Embryonic facial prominence (tissue), 1 donor: ENCODE measurements around the gene TFCP2.

Experiments used
- DNase-seq: peaks from one replicate; pipeline ENCODE4 v3.0.0-alpha.2; 2016; ENCODE audit errors: extremely low spot score

The TFCP2 gene

GRCh38 chr12:51156245-51156765 is 16.6 kb downstream of the TFCP2 start:
- DNase-seq, result no peak

DNA sequence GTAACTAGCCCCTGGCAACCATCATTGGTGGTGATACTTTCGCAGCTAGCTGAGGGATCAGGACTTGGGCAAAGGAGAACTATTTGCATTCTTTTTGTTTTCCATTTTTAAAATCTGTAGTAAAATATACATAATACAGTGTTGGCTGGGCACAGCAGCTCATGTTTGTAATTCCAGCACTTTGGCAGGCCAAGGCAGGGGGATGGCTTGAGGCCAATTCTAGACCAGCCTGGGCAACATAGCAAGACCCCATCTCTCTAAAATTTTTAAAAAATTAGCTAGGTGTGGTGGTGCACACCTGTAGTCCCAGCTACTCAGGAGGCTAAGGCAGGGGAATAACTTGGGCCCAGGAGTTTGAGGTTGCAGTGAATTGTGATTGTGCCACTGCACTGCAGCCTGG is 20.0 kb downstream of the TFCP2 start:
- DNase-seq, result no peak

DNA sequence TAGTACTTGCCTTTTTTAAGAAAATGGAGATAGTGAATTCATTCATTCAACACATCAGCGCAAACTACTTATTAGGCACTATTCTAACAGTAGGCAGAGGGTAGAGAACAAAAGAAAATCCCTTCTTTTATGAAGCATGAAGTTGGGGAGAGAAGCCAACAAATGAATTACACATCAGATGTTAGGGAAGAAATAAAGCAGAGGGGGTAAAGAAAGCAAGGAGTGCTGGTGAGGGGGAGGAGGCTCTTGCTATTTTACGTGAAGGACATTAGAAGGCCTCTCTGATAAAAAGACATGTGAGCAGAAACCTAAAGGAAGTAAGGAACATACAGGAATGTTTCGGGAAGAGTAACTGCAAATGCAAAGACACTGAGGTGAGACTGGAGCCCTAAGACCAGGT is 22.2 kb downstream of the TFCP2 start:
- no peak for DNase-seq

DNA sequence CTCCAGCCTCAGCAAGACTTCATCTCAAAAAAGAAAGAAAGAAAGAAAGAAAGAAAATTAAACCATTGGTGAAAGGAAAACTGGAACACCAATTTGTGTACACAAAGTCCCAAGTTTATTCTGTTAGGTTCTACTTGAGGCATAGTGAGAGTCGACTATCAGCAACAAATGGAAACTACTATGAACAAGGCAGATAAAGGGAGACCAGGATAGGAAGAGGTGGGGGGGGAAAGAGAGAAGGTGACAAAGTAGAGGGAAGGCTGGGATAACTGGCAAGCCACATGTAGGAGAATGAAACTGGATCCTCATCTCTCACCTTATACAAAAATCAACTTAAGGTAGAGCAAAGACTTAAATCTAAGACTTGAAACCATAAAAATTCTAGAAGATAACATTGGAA is 25.6 kb downstream of the TFCP2 start:
- DNase-seq, result no peak

GRCh38 chr12:51139292-51139844 is 33.6 kb downstream of the TFCP2 start:
- no peak for DNase-seq

DNA sequence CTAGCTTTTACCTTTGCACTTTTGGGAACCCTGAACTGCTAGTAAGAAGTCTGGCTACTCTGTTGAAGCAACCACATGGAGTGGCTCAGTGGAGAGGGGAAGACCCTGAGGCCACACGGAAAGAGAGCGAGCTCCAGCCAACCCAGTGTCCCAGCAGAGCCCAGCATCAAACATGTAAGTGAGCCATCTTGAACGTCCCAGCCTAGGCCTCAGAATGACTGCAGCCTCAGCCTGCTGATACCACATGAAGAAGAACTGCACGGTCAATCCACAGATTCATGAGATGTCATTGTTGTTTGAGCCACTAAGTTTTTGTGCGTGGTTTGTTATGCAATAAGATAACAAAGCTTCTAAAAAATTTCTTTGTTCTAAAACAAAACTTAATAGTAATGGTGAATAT is 40.2 kb downstream of the TFCP2 start:
- no peak for DNase-seq

- DNase-seq, result no peak
Measured at GRCh38 chr12:51131745-51132521, 41.0 kb downstream of the TFCP2 start.

DNA sequence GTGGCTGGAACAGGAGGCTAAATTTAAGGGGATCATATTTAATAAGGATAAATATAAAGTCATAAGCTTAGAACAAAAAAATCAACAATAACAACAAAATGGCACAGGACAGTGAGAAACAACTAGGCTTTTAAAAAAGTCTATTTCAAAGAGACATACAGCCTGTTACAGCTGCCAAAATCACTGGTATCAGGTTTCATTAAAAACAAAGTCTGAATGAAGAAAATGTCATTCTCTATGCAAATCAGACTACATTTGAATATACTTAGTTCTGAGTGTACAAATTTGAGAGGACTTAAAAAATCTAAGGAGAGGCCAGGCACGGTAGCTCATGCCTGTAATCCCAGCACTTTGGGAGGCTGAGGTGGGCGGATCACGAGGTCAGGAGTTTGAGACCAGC is 44.0 kb downstream of the TFCP2 start:
- no peak for DNase-seq

GRCh38 chr12:51127050-51127729 is 45.7 kb downstream of the TFCP2 start:
- no peak for DNase-seq

DNA sequence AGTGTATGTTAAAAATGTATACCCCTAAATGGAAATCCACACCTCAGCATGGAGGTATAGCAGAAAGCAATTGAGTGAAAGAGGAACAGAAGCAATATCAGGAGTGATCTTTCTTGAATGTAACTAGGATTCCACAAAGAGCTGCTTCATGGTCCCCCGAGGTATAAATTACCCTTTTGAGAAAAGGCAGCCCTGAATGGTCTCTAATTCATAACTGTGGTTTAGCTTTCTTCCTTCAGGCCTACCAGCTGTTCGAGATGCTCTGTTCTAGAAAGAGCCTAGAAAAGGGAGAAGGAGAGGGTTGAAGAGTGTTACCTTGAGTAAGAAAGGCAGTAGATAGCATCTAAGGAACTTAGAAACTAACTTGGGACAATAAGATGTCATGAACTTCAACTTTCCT is 46.6 kb downstream of the TFCP2 start:
- DNase-seq, result no peak

DNA sequence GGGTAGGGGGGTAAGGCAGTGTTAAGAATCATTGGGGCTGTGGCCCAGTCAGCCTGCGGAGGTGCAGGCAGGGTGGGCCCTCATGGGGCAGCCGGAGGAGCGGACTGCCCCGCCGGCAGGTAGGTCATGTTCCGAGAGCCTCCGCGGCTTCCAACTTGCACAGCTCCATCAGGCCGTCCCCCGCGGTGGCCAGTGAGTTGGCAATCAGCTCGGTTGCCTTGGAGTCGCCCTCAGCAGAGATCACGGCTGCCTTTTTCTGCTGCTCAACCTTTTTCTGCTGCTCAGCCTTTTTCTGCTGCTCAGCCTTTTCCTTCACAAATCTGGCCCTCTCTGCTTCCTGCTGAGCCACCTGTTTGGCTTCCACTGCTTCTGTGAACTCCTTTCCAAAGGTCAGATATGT is 48.4 kb downstream of the TFCP2 start:
- no peak for DNase-seq

GRCh38 chr12:51122844-51123243 is 50.1 kb downstream of the TFCP2 start:
- DNase-seq, result no peak

DNA sequence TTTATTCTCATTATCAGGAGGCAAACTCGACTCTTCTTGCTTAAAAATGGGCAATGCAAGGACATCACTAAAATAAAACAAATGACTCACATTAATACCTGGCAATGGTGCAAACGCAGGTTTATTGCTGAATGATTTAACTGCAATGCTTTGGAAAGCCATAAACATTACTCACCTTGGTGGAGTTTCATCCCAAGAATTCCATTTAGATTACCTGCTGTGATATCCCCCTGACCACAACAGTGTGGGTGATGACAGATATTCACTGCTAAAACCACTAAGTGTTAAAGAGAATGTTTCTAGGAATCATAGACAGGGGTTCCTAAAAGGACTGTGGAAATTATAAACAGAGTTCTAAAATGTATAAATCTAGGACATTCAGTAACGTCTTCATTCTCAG is 54.2 kb downstream of the TFCP2 start:
- DNase-seq, result no peak

DNA sequence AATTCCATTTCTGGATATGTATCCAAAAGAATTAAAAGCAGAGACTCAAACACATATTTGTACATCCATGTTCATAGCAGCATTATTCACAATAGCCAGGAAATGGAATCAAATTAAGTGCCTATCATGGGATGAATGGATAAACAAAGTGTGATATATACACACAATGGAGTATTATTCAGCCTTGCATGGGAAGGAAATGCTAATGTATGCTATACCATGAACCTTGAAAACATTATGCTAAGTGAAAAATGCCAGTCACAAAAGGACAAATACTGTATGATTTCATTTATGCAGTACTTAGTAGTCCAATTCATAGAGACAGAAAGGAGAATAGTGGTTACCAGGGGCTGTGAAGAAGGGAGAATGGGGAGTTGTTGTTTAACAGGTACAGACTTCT is 57.4 kb downstream of the TFCP2 start:
- no peak for DNase-seq

- no peak for DNase-seq
Measured at GRCh38 chr12:51108136-51108535, 64.8 kb downstream of the TFCP2 start.

GRCh38 chr12:51103977-51104376 is 69.0 kb downstream of the TFCP2 start:
- no peak for DNase-seq

DNA sequence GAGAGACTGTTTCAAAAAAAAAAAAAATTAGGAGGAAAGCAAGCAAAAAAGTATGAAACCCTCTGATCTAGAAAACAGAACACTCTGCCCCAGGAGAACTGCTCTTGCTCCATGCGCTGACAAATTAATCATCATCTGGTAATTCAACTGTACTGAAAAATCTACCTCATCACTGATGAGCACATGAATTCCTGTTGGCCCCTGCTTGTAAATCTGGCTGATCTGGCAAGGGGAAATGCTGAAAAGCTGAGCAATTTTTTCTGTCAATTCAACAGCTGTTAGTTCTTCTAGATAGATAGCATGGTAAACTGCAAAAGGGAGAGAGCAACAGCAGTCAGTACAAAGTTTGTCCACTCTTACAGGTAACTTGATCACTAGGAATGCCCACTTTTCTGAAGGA is 74.3 kb downstream of the TFCP2 start:
- no peak for DNase-seq

DNA sequence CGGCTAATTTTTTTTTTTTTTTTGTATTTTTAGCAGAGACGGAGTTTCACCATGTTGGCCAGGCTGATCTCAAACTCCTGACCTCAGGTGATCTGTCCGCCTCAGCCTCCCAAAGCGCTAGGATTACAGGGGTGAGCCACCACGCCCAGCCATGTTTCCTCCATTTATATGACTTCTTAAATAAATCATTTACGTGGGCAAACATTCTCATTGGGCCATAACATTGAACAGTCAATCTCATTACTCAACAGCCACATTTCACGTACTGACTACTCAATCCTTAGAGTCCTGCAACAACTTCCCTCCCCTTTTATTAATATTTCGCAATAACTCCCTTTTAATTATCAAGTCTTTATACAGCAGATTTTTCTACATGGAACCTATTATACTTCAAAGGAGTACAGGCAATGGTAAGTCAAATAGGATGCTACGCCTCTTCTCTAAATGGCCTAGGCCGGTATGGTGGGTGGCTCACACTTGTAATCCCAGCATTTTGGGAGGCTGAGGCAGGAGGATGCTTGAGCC is 82.2 kb downstream of the TFCP2 start:
- DNase-seq, result no peak

GRCh38 chr12:51087818-51088217 is 85.1 kb downstream of the TFCP2 start:
- DNase-seq, result no peak

- DNase-seq, result no peak
Measured at GRCh38 chr12:51086933-51087332, 86.0 kb downstream of the TFCP2 start.

DNA sequence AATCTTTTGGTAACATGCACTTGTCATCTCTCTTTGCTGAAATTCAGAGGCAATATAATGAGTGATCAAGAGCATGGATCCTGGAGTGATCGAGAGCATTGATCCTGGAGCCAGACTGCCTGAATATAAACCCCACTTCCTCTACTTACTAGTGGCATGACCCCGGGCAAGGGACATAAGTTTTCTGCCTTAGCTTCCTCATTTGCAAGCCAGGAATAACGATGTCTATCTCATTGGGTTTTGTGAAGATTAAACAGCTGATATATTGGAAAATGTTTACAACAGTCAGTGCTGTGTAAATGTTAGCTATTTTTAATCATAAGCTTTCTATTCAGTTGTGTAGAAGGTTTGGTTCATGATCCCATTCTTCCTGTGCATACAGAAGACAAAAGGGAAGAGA is 87.2 kb downstream of the TFCP2 start:
- no peak for DNase-seq

- DNase-seq, result peak; percentile 95
Measured at GRCh38 chr12:51083126-51083833, 89.7 kb downstream of the TFCP2 start, which contains the start of gene CSRNP2. Gene CSRNP2, minus strand, starts transcription at chr12:51083596. Its CDS starts 7,035 bp downstream, at chr12:51076561.
